GM10248 (cell line): ENCODE data around the gene GPR146.

ENCODE experiments used
- CTCF ChIA-PET: fragments of 300-600 bp; sonication (Branson Sonifier 250); formaldehyde crosslinking; extraction: SDS; loops from one replicate; lab custom pipeline; 2021; ENCODE audit warnings: antibody characterized with exemption; lab: Yijun Ruan, JAX
- POLR2A ChIA-PET: fragments of 350-650 bp; sonication (Branson Sonifier 250); formaldehyde crosslinking; extraction: SDS; loops from one replicate; lab custom pipeline; 2020; ENCODE audit warnings: antibody characterized with exemption; lab: Yijun Ruan, JAX
- DNase-seq: peaks from one replicate; pipeline ENCODE4 v3.0.0; 2012; ENCODE audit errors: extremely low spot score
- TF ChIP-seq, protein P1 (sequence below): IDR thresholded peaks from 2 replicates; pipeline ENCODE4 v1.5.1; 2012; ENCODE audit warnings: mild to moderate bottlenecking, low read depth; ENCODE audit errors: extremely low read depth, missing control alignments, control extremely low read depth

Gene GPR146

DNA sequence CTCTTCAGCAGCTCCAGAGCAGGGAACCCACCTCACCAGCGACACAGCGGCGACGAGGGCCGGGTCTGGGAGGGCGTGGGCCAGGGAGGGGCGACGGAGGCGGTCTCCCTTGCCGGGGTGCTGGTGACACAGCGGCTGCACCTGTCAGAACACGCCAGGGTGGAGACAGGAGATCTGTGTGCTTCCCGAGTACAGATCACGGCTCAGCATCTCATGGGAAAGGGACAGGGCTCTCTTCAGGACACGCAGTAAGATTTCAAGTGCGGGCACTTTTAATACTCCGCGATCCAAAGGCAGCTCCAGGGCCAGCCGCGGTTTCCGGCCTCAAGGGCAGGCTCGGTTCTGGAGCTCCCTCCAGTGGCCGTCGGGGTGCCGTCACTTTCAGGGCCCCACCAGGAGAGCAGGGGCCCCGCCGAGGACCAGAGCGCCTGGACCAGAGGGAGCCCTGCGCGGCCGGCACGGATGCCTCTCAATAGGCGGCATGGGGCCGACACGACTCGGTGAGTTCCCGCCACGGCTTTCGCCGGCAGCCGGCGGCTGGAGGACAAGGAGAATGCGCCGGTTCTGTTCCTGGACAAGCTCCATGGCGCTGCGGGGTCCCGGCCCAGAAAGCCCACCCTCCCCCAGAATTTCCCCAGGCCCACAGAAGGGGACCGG, 21.4 kb downstream of the GPR146 start:
- TF ChIP-seq, protein P1, sequence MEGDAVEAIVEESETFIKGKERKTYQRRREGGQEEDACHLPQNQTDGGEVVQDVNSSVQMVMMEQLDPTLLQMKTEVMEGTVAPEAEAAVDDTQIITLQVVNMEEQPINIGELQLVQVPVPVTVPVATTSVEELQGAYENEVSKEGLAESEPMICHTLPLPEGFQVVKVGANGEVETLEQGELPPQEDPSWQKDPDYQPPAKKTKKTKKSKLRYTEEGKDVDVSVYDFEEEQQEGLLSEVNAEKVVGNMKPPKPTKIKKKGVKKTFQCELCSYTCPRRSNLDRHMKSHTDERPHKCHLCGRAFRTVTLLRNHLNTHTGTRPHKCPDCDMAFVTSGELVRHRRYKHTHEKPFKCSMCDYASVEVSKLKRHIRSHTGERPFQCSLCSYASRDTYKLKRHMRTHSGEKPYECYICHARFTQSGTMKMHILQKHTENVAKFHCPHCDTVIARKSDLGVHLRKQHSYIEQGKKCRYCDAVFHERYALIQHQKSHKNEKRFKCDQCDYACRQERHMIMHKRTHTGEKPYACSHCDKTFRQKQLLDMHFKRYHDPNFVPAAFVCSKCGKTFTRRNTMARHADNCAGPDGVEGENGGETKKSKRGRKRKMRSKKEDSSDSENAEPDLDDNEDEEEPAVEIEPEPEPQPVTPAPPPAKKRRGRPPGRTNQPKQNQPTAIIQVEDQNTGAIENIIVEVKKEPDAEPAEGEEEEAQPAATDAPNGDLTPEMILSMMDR = peak; percentile 94
- peak; percentile 92 for DNase-seq
- CTCF ChIA-PET = interaction anchor here (0.8 to 20.3 kb wide), 57 partner anchors 9 to 169 kb away, joined by 3 to 391 read pairs (median 5); partner anchors contain the start of genes COX19, CYP2W1, GPR146 and ZFAND2A
- POLR2A ChIA-PET = interaction anchor here (0.6 kb wide), 1 partner anchor 72 kb away, joined by 3 read pairs; a partner anchor contains a TSS

DNA sequence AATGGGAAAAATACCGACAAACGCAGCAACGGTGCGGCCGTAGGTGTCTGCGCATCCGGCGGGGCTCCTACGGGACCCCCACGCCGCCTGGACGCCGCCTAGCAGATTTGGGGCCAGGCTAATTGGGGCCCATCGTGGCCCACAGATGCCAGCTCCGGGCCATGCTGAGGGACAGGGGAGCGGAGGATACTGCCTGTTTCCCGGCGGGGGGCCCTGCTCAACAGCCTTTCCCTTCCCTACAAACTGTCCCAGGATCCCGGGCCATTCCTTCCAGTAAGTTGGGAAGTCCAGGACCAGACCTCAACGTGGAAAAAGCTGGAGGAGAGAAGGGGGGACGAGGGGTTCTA, 21.9 kb downstream of the GPR146 start:
- CTCF ChIA-PET = interaction anchor here (0.9 to 20.3 kb wide), 47 partner anchors 9 to 169 kb away, joined by 3 to 391 read pairs (median 7); partner anchors contain the start of genes COX19, CYP2W1 and GPR146
- TF ChIP-seq, protein P1 = no peak
- POLR2A ChIA-PET = no interaction called here
- DNase-seq = no peak

DNA sequence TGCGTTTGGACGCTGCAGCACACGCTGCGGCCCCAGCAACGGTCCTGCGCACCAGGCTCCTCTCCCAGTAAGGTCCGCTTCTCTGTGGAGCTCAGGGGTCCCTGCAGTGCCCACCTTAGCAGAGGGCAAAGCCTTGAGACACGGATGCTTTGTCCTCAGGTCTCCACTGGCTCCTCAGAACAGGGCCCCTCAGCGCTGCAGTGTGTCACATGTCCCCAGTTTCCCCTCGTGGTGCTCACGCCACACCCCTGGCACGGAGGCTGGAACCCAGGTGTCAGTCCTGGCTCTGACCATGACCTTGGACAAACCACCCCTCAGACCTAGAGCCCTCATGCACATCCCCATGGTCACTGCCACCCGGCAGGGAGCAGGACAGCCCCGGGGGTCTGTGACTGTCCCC, 23.7 kb downstream of the GPR146 start:
- TF ChIP-seq, protein P1 = no peak
- no peak for DNase-seq
- POLR2A ChIA-PET = no interaction called here
- CTCF ChIA-PET = interaction anchor here (0.9 to 20.3 kb wide), 5 partner anchors 11 to 73 kb away, joined by 3 to 391 read pairs (median 4); partner anchors contain the start of gene GPR146

DNA sequence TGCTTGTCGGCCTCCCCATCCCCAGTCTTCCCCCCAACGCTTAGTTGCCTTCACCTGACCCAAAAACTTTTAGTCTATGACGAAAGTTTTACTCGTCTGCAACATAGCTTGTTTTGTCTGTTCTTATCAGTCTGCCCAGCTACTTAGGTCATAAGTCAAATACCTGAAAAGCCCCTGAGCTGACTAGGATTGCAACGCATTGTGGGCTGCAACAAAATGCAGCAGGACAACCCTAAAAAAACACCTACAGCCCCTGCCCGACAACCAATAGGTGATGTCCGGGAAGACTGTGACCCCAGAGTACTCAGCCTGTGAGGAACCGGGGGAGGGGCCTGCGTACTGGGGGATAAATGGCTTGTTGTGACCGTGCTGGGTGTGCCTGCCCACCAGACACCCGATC, 24.3 kb downstream of the GPR146 start:
- ChIA-PET POLR2A (no interaction called here), CTCF (interaction anchor here (0.9 to 20.3 kb wide), 4 partner anchors 16 to 73 kb away, joined by 3 to 391 read pairs (median 26); partner anchors contain the start of gene GPR146)
- DNase-seq = no peak
- TF ChIP-seq, protein P1 = no peak

DNA sequence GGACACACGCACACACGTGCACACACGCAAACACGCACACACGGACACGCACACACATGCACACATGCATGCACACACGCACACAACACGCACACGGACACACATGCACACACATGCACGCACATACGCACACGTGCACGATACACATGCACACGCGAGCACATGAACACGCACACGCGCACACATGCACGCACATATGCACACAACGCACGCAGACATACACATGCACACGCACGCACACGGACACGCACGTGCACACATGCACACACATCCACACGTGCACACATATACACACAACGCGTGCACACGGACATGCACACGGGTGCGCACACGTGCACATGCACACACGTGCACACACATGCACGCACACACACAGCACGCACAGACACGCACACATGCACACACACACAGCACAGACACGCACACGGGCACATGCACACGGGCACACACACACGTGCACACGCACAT, 26.2 kb downstream of the GPR146 start:
- POLR2A ChIA-PET = no interaction called here
- TF ChIP-seq, protein P1 = no peak
- CTCF ChIA-PET = interaction anchor here (3.0 kb wide), 1 partner anchor 78 kb away, joined by 14 read pairs; no protein-coding TSS in a partner anchor
- DNase-seq = no peak

DNA sequence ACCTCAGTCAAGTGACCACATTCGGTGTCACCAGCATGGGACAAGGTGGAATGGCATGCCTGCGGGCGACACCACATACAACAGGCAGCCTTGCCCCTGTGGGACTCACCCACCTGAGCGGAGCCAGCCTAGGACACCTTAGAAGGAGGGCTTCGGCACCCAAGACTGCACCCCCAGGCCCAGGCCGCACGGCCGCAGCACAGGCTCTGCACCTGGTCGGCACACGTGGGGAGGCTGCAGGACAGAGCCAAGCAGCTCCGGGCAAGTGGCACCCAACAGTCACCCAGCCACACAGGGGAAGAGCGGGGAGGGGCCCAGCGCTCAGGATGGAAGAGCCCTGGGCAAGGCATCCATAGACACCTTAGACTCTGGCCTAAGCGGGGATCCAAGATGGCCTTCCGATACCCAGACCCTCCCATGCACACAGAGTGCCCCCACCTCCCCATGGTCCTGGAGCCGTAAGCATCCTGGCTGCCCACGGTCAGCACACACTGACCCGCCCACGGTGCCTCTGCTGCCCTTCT, 27.4 kb downstream of the GPR146 start:
- no peak for DNase-seq
- TF ChIP-seq, protein P1 = no peak
- ChIA-PET POLR2A (no interaction called here), CTCF (interaction anchor here (0.8 to 3.0 kb wide), 4 partner anchors 77 to 104 kb away, joined by 3 to 14 read pairs (median 3); no protein-coding TSS in a partner anchor)
